HepG2 (cell line): ENCODE data around the gene HELZ. TPM values are rescaled to one million over a fixed set of nuclear protein-coding genes. Genes with fewer than 3 reads are reported as not detected.

Experiments
- PCBP2 ChIP-seq: fragments of 200-400 bp; formaldehyde crosslinking; optimal IDR thresholded peaks from 2 replicates; pipeline ENCODE3; 2018; ENCODE audit warnings: low read length, low read depth; ENCODE audit not compliant: poor library complexity, severe bottlenecking
- TEAD2 ChIP-seq: sonication (generic); formaldehyde crosslinking; IDR thresholded peaks from 2 replicates; pipeline ENCODE4 v1.9.0; 2021; ENCODE audit warnings: missing genetic modification reagents
- TGIF2 ChIP-seq: IDR thresholded peaks from 2 replicates; pipeline ENCODE4 v1.6.1; 2016; ENCODE audit warnings: control low read depth, missing compliant biosample characterization
- ZNF567 ChIP-seq: sonication (generic); formaldehyde crosslinking; IDR thresholded peaks from 2 replicates; pipeline ENCODE4 v1.8.1; 2023; ENCODE audit warnings: mild to moderate bottlenecking, missing genetic modification reagents, borderline replicate concordance
- ZSCAN22 ChIP-seq: sonication (generic); formaldehyde crosslinking; IDR thresholded peaks from 2 replicates; pipeline ENCODE4 v1.4.0; 2020; ENCODE audit warnings: mild to moderate bottlenecking, missing genetic modification reagents
- polyA plus RNA-seq, 8 experiments: library from polyadenylated mRNA; depleted of rRNA in 3 of 8; stranded (reverse) in 7 of 8; unstranded in 1 of 8; fragments of >200 nt; fragmentation: Illumina TruSeq in 4 of 8; extraction: Trizol in 4 of 8; gene quantifications; 2 replicates each; pipeline versions ENCODE4 v1.2.1 to v1.2.3, GENCODE V29; 2011 to 2016; ENCODE audit warnings: low read depth in 4 of 8, missing spikeins in 1 of 8, mixed read lengths in 1 of 8; ENCODE audit not compliant: insufficient read depth in 1 of 8
- total RNA-seq, 5 experiments: library from RNA; depleted of rRNA; stranded (reverse); fragments of >200 nt; fragmentation: Illumina TruSeq; extraction: Trizol; gene quantifications; 2 replicates each; pipeline ENCODE4 v1.2.3, GENCODE V29; 2016; ENCODE audit warnings: low read depth in 1 of 5
- TF ChIP-seq, protein P1 (sequence below): sonication (generic); formaldehyde crosslinking; IDR thresholded peaks from 2 replicates; pipeline ENCODE4 v1.4.0; 2020; ENCODE audit warnings: missing genetic modification reagents, borderline replicate concordance
- TF ChIP-seq, protein P2 (sequence below), 2 experiments: fragments of 450-650 bp in 1 of 2; sonication (generic) in 1 of 2; formaldehyde crosslinking in 1 of 2; IDR thresholded peaks; 2 replicates each; pipeline versions ENCODE4 v1.6.1 to v1.8.0; 2016 to 2022; ENCODE audit warnings: antibody characterized with exemption in 1 of 2, mild to moderate bottlenecking in 1 of 2, missing genetic modification reagents in 1 of 2
- TF ChIP-seq, protein P3 (sequence below), 2 experiments: sonication (generic) in 1 of 2; formaldehyde crosslinking in 1 of 2; IDR thresholded peaks; 2 replicates each; pipeline versions ENCODE4 v1.4.0 to v1.6.1; 2018 to 2020; ENCODE audit warnings: missing genetic modification reagents in 2 of 2, borderline replicate concordance in 1 of 2, low read depth in 1 of 2, mild to moderate bottlenecking in 1 of 2, missing biosample characterization in 1 of 2
- TF ChIP-seq, protein P4 (sequence below): sonication (generic); formaldehyde crosslinking; IDR thresholded peaks from 2 replicates; pipeline ENCODE4 v1.4.0; 2020; ENCODE audit warnings: mild to moderate bottlenecking, low read depth, missing genetic modification reagents
- TF ChIP-seq, protein P5 (sequence below): sonication (generic); formaldehyde crosslinking; IDR thresholded peaks from 2 replicates; pipeline ENCODE4 v1.5.0; 2020; ENCODE audit warnings: missing genetic modification reagents, mild to moderate bottlenecking, borderline replicate concordance

Gene HELZ
- total and polyA plus RNA-seq, 2 of the 13 experiments (the other 11 are each of a cell fraction or from before 2014, with no cell fraction given), result 35.3 to 52.4 TPM

DNA sequence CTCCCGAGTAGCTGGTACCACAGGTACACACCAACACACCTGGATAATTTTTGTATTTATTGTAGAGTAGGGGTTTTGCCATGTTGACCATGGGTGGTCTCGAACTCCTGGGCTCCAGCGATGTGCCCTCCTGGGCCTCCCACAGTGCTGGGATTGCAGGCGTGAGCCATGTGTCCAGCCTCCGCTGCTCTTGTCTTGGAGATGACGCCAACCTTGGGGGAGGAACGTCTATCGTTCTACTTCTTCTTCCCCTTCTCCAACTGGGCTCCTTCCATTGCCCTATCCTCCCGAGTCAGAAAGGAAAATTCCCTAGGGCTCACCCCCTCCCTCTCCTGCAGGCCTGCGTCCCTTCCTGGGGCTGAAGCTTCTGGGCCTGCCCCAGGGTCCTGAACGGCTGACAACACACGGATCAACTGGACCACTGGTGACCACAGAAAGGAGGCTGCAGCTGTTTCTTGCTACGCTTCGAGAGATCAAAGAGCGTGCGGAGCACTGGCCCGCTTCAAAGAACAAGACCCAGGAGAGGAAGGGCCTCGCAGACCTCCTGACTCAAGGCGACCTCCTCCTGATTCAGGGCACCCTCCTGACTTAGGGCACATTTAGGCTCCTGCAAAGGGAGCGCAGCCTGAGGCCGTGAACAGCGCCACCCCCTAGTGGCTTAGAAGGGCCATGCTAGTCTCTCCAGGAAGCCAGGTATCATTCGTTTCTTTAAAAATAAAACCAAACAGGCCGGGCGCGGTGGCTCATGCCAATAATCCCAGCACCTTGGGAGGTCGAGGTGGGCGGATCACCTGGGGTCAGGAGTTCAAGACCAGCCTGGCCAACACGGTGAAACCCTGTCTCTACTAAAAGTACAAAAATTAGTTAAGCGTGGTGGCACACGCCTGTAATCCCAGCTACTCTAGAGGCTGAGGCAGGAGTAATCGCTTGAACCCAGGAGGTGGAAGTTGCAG, 48.5 kb upstream of the HELZ start (continued):
- TF ChIP-seq, protein P1, sequence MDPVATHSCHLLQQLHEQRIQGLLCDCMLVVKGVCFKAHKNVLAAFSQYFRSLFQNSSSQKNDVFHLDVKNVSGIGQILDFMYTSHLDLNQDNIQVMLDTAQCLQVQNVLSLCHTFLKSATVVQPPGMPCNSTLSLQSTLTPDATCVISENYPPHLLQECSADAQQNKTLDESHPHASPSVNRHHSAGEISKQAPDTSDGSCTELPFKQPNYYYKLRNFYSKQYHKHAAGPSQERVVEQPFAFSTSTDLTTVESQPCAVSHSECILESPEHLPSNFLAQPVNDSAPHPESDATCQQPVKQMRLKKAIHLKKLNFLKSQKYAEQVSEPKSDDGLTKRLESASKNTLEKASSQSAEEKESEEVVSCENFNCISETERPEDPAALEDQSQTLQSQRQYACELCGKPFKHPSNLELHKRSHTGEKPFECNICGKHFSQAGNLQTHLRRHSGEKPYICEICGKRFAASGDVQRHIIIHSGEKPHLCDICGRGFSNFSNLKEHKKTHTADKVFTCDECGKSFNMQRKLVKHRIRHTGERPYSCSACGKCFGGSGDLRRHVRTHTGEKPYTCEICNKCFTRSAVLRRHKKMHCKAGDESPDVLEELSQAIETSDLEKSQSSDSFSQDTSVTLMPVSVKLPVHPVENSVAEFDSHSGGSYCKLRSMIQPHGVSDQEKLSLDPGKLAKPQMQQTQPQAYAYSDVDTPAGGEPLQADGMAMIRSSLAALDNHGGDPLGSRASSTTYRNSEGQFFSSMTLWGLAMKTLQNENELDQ, result no peak
- TF ChIP-seq, protein P2, sequence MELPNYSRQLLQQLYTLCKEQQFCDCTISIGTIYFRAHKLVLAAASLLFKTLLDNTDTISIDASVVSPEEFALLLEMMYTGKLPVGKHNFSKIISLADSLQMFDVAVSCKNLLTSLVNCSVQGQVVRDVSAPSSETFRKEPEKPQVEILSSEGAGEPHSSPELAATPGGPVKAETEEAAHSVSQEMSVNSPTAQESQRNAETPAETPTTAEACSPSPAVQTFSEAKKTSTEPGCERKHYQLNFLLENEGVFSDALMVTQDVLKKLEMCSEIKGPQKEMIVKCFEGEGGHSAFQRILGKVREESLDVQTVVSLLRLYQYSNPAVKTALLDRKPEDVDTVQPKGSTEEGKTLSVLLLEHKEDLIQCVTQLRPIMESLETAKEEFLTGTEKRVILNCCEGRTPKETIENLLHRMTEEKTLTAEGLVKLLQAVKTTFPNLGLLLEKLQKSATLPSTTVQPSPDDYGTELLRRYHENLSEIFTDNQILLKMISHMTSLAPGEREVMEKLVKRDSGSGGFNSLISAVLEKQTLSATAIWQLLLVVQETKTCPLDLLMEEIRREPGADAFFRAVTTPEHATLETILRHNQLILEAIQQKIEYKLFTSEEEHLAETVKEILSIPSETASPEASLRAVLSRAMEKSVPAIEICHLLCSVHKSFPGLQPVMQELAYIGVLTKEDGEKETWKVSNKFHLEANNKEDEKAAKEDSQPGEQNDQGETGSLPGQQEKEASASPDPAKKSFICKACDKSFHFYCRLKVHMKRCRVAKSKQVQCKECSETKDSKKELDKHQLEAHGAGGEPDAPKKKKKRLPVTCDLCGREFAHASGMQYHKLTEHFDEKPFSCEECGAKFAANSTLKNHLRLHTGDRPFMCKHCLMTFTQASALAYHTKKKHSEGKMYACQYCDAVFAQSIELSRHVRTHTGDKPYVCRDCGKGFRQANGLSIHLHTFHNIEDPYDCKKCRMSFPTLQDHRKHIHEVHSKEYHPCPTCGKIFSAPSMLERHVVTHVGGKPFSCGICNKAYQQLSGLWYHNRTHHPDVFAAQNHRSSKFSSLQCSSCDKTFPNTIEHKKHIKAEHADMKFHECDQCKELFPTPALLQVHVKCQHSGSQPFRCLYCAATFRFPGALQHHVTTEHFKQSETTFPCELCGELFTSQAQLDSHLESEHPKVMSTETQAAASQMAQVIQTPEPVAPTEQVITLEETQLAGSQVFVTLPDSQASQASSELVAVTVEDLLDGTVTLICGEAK (IDR thresholded peaks at IDR 0.05), result no peak
- TF ChIP-seq, protein P2 (CRISPR knock-in tag; IDR thresholded peaks at IDR 0.05), result no peak
- TF ChIP-seq, protein P3, sequence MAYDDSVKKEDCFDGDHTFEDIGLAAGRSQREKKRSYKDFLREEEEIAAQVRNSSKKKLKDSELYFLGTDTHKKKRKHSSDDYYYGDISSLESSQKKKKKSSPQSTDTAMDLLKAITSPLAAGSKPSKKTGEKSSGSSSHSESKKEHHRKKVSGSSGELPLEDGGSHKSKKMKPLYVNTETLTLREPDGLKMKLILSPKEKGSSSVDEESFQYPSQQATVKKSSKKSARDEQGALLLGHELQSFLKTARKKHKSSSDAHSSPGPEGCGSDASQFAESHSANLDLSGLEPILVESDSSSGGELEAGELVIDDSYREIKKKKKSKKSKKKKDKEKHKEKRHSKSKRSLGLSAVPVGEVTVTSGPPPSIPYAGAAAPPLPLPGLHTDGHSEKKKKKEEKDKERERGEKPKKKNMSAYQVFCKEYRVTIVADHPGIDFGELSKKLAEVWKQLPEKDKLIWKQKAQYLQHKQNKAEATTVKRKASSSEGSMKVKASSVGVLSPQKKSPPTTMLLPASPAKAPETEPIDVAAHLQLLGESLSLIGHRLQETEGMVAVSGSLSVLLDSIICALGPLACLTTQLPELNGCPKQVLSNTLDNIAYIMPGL (CRISPR knock-in tag; IDR thresholded peaks at IDR 0.05; ENCODE audit: borderline replicate concordance in 1 of 2, low read depth in 1 of 2), result peak; percentile 86 to 93
- TF ChIP-seq PCBP2 (no peak), ZNF567 (CRISPR knock-in tag) (no peak; the same call in 1 of the 2 replicates), ZSCAN22 (CRISPR knock-in tag) (no peak), TEAD2 (CRISPR knock-in tag) (no peak), TGIF2 (CRISPR knock-in tag) (no peak)
- TF ChIP-seq, protein P4, sequence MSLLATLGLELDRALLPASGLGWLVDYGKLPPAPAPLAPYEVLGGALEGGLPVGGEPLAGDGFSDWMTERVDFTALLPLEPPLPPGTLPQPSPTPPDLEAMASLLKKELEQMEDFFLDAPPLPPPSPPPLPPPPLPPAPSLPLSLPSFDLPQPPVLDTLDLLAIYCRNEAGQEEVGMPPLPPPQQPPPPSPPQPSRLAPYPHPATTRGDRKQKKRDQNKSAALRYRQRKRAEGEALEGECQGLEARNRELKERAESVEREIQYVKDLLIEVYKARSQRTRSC (CRISPR knock-in tag), result no peak
- TF ChIP-seq, protein P5, sequence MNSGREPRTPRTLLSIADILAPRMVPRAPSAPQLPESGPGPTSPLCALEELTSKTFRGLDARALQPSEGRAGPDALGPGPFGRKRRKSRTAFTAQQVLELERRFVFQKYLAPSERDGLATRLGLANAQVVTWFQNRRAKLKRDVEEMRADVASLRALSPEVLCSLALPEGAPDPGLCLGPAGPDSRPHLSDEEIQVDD (CRISPR knock-in tag), result no peak
